GM19395 (cell line): Measurements from ENCODE around the gene RBM10.

ENCODE experiments used
- ATAC-seq: cut with Tn5 transposase; IDR thresholded peaks from one replicate; pipeline ENCODE4 v1.9.1; 2021; ENCODE audit warnings: mild to moderate bottlenecking, moderate library complexity; ENCODE audit not compliant: unreplicated experiment

The RBM10 gene

DNA sequence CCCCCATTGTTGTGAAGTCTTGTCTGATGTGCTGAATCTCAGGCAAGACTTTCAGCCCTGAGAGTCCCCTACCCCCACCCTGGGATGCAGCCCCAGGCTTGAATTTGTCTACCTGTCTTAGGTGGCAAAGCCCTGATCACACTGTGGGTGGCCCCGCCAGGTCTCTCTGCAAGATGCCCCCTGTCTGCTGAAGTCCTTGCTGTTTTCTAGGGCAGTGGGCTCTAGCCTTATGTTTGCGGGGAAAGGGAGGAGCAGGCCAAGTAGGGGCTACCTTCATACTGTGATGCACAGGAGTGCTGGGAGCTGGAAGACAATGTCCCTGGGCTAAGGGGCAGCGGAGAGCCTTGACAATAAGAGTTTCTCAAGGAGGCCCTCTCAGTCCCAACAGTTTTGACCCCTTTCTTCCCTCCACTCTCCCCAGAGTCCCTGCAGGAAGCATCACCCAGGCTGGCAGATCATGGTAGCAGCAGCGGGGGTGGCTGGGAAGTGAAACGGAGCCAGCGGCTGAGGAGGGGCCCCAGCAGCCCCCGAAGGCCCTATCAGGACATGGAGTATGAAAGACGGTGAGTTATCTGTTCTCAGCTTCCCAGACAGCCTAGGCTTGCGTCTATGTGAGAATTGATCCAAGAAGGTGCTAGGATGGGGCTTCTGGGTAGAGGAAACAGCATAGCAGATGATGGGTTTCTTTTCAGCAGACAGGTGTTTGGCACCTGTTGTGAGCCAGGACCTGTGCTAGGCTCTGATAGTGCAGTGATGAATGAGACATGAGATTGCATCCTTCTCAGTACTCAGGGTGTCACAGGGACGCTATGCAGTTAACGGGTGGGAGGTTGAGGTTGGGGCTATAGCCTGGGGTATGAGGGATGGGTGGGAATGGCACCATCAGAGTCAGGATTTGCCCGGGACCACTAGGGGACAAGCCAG is 2.2 kb downstream of the RBM10 start:
- no peak for ATAC-seq

DNA sequence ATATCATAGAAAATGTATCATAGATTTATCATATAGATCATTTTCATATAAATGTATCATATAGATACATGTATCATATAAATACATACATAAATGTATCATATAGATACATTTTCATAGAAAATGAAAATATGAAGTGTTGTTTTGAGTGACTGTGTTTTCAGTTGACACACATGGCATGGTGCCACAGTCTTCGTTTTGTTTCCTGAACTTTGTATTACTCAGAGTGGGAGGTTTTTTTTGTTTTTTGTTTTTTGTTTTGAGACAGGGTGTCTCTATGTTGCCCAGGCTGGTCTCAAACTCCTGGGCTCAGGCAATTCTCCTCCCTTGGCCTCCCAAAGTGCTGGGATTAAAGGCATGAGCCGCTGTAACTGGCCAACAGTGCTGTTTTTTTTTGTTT is 3.9 kb downstream of the RBM10 start:
- ATAC-seq: no peak

DNA sequence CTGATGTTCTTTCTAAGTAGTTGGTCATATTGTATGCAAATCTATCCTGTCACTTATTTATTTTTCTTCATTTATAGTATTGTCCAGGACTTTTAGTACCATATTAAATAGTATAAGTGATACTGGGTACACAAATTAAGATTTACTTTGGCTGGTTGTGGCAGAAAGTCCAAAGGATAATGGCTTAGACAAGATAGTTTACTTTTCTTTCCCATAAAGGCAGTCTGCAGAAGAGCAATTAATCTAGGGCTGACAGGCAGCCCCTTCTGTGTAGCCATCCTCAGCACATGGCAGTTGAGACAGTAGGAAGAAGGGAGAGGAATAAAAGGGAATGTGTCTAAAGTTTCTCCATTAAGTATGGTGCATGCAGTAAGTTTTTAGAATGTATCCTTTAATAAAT is 6.4 kb downstream of the RBM10 start:
- ATAC-seq: no peak

DNA sequence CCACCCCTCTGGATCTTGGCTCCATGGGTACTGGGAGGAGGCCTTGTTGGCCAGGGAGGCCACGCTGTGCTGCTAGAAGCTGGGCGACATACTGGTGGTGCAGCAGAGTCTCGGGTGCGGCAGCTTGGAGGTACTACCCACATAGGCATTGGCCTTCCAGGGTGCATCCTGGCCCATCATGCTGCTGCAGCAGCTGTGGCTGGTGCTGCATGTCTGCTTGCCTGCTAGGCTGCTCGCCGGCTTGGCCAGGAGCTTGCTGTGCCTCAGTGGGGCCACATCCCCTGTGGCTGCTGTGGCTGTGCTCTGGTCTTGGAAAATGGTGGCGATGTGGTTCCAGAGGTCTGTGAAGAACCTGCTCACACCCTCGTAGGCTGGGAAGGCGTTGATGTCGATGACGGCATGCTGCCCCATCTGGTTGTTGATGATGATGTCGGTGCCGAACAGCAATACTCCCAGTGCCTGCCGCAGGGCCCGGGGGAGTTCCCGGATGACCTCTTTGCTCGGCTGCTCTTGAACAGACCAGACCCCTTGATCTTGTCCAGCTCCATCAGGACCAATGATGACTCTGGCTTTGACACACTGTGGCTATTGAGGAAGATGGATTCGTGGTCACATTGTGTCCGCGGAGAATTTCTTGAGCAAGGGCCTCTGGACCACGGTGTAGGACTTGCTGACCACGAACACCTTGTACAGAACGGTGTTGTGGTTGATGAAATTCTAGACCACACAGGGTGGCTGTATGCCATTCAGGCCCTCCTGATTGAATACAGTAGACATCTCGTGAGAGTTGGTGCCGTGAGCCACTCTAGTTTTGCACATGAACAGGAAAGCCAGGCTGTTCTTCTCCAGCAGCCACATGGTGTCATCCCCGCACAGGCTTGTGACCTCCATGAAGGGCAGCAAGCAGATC is 11.8 kb downstream of the RBM10 start:
- no peak for ATAC-seq

DNA sequence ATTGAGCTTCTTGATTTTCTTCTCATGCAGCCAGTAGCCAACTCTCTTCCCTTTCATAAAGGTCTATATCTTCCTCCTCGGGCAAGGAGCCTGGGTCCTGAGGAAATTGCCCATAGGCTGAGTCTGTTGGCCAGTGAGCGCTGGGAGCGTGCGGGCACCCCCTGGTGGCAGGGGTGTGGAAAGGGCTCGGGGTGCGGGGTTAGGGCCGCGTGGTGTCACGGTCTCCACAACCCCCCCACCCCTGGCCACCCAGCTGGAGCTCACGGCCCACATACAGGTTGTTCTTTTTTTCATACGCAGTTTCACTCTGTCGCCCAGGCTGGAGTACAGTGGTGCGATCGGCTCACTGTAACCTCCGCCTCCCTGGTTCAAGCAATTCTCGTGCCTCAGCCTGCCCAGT is 13.1 kb downstream of the RBM10 start:
- ATAC-seq: no peak

DNA sequence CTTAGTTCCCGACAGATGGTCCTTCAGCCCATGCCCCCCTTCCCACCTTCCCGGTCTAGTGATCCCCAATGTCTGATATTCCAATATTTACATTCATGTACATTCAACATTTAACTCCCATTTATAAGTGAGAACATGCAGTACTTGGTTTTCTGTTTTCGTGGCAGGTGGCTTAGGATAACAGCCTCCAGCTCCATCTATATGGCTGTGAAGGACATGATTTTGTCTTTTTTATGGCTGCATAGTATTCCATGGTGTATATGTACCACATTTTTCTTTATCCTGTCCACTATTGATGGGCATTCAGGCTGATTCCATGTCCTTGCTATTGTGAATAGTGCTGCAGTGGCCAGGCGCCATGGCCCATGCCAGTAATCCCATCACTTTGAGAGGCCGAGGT is 13.8 kb downstream of the RBM10 start:
- ATAC-seq: no peak

DNA sequence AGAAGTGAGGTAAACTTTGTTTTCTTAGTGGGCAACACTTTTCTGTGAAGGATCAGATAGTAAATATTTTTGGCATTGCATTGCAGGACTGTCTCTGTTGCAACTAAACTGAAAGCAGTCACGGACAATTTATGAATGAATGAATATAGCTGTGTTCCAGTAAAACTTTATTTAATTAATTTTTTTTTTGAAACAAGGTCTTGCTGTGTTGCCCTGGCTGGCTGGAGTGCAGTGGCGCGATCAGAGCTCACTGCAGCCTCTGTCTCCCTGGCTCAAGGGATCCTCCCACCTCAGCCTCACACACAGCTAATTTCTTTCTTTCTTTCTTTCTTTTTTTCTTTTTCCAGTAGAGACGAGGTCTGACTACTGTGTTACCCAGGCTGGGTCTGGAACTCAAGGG is 15.8 kb downstream of the RBM10 start:
- ATAC-seq: no peak

DNA sequence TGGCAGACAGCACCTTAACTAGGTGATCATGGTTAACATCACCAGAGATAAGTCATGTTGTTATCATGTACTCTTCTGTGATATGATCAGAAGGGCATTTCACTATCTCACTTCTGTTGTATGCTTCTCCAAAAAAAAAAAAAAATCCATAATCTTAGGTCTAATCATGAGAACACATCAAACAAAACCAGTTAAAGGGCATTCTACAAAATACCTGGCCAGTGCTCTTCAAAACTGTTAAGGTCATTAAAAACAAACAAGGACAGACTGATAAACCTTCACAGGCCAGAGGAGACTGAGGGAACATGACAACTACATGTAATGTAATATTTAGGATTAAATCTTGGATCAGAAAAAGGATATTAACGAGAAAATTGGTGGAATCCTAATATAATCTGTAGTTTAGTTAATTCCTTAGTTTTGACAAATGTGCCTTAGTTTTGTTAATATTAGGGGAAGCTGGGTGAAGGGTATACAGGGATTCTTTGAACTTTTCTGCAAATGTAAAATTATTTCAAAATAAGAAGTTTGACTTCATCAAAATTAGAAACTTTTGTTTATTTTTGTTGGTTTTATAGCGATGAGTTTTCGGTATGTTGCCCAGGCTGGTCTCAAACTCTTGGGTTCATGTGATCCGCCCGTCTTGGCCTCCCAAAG is 18.0 kb downstream of the RBM10 start:
- no peak for ATAC-seq

DNA sequence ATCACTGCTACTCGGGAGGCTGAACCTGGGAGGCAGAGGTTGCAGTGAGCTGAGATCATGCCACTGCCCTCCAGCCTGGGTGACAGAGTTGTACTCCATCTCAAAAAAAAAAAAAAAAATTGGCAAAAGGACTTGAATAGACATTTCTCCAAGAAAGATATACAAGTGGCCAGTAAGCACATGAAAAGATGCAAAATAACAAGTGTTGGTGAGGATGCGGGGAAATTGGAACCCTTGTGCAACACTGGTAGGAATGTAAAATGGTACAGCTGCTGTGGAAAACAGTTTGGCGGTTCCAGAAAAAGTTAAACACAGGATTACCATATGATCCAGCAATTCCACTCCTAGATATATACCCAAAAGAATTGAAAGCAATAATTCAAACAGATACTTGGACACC is 19.4 kb downstream of the RBM10 start:
- ATAC-seq: no peak

DNA sequence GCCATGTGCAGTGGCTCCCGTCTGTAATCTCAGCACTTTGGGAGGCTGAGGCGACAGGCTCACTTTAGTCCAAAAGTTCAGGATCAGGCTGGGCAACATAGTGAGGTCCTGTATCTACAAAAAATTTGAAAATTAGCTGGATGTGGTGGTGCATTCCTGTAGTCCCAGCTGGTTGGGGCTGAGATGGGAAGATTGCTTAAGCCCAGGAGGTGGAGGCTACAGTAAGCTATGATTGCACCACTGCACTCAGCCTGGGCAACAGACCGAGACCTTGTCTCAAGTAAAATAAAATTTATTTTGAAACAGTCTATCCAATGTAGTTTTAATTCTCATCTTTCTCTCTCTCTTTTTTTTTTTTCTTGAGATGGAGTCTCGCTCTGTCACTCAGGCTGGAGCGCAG is 21.1 kb downstream of the RBM10 start:
- no peak for ATAC-seq

DNA sequence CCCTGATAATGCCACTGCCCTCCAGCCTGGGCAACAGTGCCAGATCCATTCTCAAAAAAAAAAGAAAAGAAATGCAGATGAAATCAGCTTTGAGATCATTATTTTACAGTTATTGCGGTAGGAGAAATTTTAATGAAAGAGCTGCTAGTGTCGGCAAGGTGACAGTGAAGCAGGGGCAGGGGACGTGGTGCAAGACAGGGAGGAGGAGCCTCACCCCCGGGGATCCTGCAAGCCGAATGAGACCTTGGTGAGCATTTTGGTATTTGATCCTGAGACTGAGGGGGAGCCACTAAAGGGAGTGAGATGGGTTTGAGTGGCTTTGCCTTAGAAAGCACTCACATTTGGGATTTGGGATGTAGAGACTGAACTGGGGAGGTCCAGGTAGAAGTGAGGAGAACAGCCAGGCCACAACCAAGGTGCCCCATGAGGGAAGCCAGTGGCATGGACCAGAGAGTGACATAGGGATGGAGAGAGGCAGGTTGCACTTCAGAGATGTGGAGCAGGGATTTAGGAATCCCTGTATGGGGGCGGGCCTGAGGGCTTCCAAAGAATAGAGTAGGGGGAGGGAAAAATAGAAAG is 23.6 kb downstream of the RBM10 start:
- ATAC-seq: no peak

DNA sequence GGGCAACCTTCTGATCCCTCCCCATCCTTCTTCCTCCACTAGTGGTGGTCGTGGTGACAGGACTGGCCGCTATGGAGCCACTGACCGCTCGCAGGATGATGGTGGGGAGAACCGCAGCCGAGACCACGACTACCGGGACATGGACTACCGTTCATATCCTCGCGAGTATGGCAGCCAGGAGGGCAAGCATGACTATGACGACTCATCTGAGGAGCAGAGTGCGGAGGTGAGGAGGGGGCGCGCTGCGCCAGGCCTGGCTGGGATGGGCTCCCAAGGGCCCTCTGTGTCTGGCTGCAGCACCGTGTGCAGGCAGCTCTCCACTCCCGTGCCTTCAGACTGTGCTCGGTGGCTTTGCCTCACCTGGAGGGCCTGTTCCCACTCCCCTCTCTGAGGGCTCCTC is 24.3 kb downstream of the RBM10 start:
- ATAC-seq: no peak

DNA sequence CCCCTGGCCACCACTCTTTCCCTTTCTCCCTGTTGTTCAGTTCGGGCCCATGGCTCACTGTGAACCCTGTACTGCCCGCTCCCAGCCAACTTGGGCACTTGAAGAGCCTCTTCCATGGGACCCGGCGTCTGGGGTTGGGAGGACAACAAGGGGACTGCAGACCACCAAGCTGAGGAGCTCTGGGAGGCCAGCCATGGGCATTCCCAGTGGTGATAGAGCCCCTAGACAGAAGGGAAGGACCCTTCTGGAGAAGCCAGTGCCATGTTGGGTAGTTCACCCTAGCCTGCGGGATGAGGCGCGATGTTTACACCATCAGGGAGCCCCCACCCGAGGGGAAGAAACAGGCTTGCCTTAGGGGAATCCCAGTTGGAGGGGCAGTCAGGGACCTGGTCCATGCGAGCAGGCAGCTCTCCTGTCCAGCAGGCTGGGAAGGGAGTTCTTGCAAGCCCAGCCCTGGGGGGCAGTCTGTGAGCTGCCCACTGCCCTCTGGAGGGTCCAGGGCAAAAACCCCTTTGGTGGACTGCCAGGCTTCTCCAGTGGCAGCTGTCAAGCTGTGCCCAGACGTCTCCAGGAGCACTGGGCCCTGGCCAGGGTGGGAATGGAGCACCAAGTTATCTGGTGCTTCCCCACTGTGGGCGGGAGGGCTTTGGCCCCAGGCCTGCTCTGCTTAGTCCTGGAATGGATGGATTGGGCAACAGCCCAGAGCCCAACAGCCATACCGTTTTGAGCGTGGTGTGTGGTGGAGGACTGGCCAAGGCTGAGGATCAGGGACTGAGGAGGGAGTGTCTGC is 24.9 kb downstream of the RBM10 start:
- no peak for ATAC-seq

DNA sequence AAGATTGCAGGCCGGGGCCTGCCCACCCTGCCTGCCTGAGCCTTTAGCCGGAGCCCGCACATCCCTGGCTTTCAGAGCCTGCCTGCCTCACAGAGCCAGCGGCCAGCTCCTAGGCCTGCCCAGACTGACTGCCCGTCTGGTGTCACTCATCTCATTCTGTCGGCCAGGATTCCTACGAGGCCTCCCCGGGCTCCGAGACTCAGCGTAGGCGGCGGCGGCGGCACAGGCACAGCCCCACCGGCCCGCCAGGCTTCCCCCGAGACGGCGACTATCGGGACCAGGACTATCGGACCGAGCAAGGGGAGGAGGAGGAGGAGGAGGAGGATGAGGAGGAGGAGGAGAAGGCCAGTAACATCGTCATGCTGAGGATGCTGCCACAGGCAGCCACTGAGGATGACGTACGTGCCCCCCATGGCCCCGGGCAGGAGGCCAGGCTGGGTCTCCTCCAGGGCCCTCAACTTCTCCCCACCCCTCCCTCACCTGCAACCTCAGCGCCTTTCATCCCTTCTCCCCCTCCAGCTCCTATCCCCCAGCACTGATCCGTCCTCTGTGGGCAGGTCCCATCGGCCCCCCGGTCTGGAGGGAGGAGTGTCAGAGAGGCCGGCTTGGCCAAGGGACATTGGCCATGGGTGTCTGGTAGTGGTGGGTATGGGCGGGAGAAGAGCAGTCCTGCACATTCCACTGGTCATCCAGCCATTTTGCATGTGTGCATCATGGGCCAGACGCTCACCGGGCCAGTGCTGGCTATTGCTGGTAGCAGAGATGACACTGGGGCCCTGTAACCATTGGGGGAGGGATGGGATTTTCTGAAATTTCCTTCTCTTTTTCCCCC is 26.1 kb downstream of the RBM10 start:
- ATAC-seq: no peak

DNA sequence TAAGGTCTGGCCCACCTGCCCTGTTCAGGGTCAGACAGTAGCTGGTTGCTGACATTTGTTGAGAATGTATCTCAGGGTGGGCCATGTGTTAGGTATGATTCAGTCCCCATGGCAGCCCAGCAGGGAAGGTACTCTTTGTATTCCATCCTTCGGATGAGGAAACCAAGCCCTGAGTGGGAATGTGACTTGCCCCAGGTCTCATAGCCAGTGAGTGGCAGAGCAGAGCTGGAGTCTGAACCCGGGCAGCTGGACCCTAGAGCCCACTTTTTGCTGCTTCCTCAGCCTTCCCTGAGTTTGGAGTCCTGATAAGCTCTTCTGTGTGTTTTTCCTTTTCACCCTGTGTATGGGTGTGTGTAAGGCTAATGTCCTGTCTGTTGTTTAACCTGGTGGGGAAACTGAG is 27.0 kb downstream of the RBM10 start:
- no peak for ATAC-seq

DNA sequence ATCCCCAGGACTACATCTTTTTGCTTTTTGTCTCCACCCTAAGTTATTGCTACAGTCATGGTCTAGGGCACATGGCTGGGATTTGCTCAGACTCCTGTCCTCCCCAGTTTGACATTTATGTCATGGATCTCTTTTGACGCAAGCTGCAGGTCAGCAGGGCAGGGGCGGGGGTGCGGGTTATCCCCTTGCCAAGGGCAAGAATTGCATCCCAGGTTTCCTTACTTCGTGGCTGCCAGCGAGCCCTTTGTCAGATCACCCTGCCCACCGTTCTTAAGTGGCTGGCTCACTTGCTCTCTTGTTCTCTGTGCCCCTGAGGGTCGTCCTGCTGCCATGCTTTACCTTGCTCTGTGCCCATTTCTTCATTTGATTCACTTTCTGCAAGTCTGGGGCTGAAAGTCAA is 27.5 kb downstream of the RBM10 start:
- ATAC-seq: no peak

DNA sequence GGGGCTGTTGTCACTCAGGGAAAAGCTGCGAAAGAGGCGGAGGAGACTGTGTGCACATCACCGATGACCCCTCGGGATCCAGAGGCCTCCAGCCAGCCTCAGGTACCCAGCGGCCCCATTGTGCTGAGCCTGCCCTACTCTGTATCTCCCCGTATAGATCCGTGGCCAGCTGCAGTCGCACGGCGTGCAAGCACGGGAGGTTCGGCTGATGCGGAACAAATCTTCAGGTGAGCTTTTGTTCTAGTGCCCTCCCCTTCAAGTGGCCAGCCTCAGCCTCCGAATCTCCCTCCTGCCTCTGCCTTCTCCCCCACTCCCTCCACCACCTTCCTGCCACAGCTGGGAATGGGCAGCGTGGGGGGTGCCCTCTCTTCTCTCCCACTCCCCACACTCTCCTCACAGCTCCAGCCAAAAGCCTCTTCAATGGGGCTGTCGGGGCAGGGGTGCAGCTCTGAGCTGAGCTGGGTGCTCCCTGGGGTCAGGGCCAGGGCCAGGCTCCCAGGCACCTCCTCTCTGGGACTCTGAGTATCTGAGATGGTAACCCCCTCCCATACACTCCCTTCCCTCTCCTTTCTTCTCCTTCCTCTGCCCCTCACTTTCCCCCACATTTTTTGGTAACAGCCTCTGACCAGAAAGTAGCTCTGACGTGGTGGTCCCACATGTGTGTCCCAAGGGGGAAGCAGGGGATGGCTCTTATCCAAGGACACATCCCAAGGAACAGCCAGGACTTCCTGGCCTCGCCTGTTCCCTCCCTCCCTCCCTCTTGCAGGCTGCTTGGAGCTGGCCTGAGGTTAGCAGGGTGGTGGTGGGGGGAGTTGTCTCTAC is 28.2 kb downstream of the RBM10 start:
- no peak for ATAC-seq

DNA sequence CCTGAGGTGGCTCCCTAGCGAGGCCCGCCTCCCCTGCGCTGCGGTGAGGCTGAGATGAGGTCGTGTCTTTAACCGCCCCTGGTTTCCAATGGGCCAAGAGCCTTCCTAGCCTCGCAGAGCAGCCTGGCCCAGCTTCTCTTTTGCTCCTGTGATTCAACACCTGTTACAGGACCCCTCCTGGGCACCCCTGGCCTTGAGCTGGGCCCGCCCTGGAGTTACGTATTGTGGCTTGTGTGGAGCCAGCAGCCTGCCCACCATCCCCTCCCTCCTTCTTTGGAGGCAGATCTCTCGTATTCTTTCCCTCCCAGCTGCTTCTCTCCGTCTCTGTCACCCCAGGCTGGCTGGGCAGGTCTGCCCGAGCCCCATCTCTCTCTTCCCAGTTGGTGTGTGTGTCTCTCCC is 29.4 kb downstream of the RBM10 start:
- no peak for ATAC-seq
